NCI-H2196 (cell line): ENCODE data around the gene NIN.
"Not testable (repeated sequence)": the region's sequence is repeated elsewhere in the genome, so short reads cannot be mapped to it uniquely, and the experiment has no call there.

Experiments
- DNase-seq: peaks from one replicate; lab custom pipeline; 2025; ENCODE audit not compliant: unreplicated experiment; lab: John Stamatoyannopoulos, UW

The NIN gene

DNA sequence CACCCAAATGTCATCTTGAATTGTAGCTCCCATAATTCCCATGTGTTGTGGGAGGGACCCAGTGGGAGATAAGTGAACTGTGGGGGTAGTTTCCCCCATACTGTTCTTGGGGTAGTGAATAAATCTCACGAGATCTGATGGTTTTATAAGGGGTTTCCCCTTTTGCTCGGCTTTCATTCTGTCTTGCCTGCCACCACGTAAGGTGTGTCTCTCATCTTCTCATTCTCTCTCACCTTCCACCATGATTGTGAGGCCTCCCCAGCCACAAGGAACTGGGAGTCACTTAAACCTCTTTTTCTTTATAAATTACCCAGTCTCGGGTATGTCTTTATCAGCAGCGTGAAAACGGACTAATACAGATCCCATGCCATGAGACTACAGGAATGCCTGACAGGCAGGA is 11.7 kb downstream of the NIN start:
- not testable (repeated sequence) for DNase-seq

DNA sequence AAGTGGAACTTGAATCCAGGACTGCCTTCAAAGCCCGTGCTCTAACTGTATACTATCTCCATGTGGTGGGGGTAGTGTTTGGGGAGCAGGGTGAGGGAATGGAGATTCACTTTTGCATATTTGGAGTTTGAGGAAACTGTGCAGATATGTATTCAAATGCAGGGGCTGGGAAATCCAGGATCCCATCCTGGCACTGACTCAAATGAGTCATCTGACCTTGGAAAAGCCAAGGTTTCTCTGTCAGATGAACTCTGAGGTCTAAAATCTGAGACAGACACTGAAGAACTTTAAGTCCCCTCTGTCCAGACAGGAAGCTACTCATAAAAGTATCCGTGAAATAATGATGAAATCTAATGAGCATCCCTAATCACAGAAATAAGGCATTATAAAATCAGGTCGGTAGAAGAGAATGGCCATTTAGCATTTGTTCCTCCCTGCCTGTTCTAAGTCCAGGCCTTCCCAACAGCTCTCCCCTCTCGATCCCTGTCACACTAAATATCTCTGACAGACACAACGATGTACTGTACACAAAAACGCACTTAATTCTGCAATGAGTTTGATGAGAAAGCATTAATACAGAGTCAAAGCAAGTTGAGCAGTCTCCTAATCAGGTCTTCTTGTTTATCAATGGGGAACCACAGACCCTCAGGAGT is 14.4 kb downstream of the NIN start:
- no peak for DNase-seq

DNA sequence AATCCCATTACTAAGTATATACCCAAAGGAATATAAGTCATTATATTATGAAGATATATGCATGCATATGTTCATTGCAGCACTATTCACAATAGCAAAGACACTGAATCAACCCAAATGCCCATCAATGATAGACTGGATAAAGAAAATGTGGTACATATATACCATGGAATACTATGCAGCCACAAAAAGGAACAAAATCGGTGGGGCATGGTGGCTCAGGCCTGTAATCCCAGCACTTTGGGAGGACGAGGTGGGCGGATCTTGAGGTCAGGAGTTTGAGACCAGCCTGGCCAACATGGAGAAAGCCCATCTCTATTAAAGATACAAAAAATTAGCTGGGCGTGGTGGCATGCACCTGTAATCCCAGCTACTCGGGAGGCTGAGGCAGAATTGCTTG is 15.4 kb downstream of the NIN start:
- not testable (repeated sequence) for DNase-seq

DNA sequence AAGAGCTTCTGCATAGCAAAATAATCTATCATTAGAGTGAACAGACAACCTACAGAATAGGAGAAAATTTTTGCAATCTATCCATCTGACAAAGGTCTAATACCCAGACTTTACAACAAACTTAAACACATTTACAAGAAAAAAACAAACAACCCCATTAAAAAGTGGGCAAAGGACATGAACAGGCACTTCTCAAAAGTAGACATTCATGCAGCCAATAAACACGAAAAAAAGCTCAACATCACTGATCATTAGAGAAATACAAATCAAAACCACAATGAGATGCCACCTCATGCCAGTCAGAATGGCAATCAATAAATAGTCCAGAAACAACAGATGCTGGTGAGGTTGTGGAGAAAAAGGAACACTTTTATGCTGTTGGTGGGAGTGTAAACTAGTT is 15.9 kb downstream of the NIN start:
- not testable (repeated sequence) for DNase-seq

DNA sequence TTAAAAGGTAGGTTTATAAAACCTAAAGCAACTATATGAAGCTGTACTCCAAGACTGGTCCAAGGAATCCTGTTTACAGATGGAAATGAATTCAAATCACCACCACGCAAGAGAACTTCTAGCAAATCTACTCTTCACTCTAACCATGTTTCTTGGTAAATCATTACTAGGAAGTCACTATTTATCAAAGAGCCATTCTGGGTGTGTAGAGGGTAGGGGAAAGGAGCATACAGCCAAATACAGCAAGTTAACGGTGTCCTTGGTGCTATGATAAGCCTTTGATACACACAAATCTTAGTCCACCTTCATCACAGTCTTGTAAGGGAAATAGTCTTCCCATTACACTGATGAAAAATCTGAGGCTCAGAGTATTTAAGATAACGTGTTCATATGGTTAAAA is 16.8 kb downstream of the NIN start:
- no peak for DNase-seq

DNA sequence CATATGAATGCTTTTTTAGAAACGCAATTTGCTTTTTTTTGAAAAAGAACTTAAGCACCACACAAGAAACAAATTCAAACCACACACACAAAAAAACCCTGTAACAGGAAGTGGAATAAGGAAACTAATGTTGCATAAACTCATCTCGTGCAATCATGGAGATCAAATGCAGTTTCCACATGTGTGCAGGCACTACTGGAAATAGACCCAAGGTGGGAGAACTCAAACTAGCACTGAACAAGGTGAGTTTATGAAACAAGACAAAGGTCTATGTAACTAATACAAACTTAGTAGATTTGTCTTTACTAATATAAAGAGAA is 17.5 kb downstream of the NIN start:
- DNase-seq, result no peak

DNA sequence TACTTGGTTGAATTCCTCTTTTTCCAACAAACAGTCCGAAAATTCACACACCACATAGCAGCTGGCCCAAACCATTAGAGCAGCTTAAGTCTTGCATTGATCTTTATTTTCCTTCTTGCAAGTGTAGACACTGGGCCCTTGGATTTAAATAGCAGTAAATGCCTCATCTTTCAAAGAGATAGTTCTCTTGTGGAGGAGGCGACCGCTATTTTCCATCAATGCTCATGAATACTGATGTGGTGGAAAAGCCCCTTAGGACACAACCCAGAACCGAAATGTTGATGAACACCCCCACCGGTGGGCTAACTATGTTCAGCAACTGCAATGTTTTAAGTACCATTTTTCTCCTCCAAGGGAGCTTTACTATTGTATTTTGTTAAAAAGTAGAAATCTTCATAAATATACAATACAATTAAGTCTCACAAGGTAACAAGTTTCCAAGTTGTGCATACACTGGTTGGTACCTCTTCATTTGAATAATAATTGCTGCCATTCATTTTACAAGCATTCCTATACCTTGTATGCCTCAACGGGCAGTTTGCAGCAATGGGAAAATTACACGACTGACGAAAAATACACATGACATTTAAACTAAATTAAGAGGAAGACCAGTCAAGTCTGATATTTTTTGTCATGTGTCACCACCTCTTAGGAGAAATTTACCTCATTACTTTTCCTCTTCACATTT is 18.0 kb downstream of the NIN start:
- DNase-seq, result no peak

DNA sequence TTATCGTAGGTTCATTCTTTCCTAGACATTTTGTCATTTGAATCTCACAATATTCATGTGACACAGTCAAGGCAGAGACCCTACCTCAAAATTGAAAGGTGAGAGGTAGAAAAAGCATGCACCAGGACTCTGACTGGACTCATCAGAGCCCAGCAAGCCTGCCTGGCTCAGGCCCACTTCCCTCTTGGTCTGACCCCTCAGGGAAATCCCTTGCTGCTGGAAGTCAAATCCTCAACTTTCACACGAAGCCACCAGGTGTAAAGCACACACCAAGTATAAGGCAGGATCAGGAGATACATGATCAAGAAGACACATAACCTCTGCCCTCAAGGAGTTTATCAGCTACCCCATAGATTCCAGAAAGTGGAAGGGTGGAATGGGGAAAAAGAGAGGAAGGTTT is 18.8 kb downstream of the NIN start:
- DNase-seq, result no peak

DNA sequence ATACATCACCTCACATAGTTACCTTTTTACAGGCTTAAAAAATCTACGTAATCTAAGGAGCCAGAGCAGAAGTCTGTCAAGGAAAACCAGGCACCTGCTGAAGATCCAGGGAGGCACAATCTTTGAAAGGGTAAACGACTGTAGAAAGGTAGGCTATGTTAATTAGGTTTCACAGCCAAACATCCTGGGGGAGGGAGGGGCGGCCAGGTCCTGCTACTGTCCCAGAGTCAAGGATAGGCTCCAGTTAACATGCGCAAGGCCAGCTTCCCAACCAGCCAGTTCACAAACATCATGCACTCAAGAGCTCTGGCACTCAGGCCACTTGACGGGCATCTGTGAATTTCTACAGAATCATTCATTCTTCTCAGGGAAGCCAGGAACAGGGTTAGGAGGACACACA is 22.9 kb downstream of the NIN start:
- no peak for DNase-seq

DNA sequence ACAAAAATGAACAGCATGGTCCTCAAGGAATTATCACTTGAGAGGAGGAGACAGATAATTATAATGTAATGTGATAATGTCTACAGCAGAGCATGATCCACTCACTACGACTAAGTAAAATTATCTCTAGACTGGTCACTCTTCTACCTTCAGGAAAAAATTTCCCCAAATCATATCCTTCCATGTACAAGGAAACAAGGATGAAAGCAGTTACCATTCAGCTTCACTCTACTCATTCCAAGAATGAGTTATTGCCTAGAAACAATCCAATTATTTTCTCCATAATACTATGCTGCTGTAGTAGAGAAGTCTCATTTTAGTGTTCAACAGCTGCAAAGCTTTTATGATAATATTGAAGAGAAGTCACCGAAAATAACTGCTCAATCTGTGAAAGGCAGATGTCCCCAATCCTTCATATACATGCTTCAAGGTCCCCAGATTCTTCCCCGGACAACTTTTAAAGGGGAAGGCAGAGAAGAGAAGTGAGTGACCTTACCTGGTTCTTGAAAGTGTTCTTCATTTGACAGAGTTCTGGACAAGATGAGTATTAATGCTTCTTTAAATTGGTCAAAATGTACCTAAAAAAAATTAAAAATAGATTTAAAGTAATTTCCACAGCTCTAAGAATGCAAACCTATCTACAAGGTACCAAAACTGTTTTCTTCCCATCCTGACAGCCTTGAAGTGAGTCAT is 24.6 kb downstream of the NIN start:
- DNase-seq, result no peak

DNA sequence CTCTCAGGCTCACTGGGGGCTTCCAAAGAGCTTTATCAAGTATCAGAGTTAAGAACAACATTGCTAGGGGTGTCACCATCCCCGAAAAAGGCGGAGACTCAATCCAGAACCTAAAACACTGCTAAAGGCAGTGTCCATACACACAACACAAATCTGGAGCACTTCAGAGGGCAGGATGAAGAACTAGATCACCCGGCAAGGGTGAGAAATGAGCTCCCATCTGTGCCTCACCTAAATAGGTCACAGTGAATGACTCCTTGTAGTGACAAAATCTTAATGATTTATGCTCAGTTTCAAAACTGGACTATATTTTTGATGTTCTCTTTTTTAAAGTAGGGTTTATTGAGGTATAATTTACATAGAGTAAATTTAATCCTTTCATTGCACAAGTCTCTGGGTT is 25.6 kb downstream of the NIN start:
- no peak for DNase-seq

DNA sequence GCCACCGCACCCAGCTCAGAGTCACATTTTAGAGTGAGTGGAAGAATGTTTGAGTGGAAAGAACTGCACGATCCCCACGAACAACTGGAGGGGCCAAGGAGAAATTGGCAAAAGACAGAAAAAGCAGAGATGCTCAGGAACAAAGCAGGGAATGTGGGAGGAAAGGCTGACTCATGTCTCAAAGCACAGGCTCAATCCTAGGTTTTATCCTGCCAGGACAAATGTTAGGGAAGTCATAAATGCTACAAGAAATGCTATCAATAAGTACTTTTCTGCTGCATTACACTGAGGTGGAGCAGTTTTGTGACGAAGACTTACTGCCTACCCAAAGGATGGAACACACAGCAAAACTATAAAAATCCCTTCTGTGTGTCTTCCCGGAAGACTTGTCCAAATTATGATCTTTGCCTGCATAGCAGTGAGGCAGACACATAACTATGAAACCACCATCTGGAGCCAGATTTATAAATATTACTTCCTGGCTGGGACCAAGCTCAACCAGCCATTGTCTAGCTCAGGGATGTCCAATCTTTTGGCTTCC is 26.7 kb downstream of the NIN start:
- no peak for DNase-seq

DNA sequence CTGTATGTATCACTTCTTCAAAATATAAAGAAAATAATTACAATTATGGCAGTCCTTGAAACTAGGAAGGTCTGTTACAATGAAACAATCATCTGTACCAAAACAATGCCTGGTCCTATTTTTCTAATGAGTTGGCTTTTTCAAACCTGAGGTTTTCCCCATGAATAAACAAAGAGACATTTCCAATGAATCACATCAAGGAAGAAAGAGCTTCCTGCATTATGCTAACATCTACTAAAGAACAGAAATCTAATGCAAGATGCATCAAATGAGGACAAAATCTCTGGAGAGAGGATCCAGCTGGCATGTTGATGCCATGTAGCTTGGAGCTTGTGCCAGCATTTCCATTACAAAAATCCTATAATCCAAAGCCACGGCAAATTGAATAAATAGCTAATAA is 29.3 kb downstream of the NIN start:
- no peak for DNase-seq

DNA sequence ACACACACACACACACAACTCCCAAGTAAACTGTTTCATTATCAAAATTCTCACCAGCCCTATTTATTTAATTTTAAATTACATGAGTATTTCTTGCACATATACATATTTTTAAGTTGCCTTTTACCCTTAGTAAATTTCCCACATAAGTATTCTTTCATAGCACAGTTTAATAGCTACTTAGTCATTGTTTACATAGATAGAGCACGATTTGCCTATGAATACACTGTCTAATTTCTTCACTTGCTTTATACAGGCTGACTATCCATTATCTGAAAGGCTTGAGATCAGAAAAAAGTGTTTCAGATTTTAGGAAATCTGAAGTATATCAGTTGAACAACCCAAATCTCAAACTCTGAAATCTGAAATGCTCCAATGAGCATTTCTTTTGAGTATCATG is 30.9 kb downstream of the NIN start:
- no peak for DNase-seq

DNA sequence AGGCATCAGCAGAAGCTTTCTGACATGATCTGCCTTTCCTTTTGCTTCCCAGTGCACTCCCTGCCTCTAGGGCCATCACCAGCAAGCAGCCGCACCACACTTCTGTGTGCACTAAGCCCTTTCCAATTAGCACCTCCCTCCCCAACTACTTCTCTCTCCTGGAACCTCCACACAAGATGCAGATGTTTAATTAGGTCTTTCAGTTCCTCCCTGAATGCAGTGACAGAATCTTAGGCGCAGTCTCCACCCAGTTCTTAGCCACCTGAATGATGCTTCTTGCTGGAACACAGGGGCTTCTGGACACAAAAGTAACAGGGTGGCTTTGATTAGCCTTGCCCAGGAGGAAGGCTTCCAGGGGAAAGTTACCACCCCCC is 32.9 kb downstream of the NIN start:
- DNase-seq, result no peak

DNA sequence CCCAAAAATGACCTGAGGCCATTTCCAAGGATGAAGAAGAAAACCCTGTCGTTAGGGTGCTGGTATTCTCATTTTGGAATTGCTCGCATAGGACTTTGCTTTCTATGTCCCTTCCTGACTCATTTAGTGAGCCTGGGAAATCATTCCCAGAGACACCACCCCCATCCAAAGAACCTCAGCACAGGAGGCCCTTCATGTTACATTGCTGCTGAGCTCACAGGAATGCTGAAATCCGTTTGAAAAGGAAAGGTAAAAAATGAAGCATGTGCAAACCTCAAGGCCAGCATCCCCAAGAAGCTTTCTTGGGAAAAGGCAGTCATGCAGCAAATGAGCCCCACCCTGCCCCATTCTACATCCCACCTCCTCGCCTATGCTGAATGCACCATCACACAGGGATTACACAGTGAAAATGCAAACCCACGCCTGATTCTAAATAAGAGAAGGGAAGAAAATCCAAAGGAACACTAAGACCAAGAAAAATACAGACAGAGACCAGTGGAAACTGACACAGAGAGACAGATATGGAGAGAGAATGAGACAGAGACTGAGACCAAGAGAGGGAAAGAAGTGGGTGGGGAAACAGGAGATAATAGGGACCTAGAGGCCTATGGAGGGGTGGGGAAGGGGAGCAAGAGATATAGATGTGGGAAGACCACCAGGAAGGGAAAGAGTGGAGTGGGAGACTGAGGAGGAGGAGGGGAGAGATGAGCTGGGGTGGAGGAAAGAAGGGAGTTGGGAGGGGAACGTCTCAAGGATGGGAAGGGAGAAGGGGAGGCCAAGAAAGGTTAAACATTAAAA is 33.5 kb downstream of the NIN start:
- DNase-seq, result no peak

DNA sequence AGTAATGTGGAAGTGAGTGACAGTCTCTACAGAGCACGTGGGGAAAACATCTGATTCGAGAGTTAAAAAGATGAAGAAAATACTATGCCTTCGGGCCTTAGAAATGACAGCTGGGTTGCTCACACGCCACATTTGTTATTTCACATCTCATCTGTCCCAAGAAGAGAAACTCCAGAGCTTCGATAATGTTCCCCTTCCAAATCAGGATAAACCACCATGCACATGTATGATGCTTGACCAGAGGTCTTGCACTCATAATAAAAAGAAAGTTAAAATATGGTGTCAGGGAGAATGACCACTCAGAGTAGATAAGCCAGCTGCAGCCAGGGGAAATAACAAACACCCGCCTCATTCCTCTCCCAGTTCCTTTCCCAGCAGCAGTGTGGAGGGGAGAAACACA is 34.6 kb downstream of the NIN start:
- DNase-seq, result no peak

DNA sequence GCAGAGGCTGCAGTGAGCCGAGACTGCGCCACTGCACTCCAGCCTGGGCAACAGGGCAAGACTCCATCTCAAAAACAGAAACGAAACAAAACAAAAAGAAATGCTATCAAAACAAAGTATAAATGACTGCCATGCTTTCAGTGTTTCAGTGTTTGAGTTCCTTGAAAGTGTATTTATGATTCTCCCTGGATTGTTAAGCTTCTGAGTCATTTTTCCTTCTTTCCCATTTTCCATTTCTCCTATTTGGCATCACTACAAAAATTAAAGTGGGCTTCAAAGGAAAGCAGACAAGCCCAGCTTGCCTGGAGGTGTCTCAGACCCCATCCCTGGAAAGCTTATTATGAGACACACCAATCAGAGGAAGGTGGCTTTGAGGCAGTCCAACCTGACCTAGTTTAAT is 35.1 kb downstream of the NIN start:
- DNase-seq, result no peak

DNA sequence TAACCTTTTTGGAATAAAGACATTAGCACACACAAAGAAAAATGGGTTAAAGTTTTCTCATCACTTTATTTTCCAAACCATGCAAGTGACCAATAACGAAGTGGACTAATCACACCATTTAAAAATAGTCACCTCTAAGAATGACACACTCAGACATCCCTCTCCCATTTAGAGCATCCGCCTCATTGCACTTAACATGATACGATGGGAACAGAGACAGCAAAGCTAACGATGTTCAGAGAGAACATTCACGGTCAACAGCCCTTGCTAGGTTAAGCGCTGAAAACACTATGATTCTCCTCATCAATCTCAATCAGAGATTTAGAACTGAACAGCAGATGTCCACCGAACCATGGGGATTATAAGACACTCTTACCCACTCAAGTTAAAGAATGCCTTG is 35.8 kb downstream of the NIN start:
- DNase-seq, result no peak

DNA sequence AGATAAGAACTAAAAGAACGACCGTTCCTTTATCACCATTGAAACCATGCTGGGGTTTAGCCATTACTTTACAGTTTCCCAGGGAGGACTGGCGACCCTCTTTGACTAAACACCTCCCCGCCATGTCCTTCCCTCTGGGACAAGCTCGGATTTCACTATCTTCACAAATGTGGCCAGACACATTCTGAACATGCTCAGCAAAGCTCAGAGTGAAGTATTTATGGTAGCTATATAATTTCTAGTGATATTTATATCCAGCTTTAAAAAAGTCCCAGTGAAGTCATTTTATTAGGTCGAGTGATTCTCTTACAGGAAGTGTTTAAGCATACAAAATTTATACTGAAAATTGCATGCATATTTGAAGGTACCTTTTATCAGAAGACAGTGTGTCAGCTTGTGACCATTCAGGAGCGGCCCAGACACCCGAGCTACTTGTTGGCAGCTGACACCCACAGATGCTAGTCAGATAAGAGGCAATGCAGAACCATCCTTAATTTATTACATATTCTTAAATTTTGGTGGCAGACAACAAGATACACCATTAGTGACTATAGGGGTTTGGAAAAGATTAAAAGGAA is 36.8 kb downstream of the NIN start:
- DNase-seq, result no peak

DNA sequence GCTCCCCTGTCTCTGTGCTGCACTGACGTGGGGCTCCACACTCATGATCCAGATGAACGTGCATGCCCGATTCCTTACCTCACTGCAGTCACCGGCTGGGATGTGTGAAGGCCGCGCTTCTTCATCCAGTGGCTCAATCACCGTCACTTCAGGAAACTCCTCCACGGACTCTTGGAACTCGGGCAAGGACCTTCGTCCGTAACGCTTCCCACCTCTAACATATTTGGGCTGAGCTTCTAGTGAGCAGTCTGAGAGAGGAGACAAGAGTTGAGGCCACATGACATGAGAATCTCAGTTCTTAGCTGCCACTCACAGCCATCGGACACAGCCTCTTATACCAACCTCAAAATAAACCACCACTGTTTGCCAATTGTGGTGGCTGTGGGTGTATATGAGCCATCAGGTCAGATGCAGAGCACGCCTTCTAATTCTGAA is 38.3 kb downstream of the NIN start:
- DNase-seq, result no peak
